Activated naive CD4-positive, alpha-beta T cell treated with anti-CD3 and anti-CD28 coated beads for 36 hours (primary cell): Measurements from ENCODE around the gene ALKBH5. TPM values are rescaled to one million over a fixed set of nuclear protein-coding genes. Genes with fewer than 3 reads are reported as not detected.
"Not testable (repeated sequence)": the region's sequence is repeated elsewhere in the genome, so short reads cannot be mapped to it uniquely, and the experiment has no call there.

Experiments used
- CTCF ChIA-PET: fragments of 350-600 bp; sonication (Branson Sonifier 250); formaldehyde crosslinking; loops from one replicate; lab custom pipeline; 2021; ENCODE audit warnings: antibody characterized with exemption; lab: Charles Lee
- DNase-seq: peaks from one replicate; pipeline ENCODE4 v3.0.0-alpha.2; 2020
- H3K27ac Mint-ChIP-seq: one replicate; pipeline ENCODE4 v1.8.0; 2021; ENCODE audit warnings: mild to moderate bottlenecking, mixed read lengths
- H3K27me3 Mint-ChIP-seq: one replicate; pipeline ENCODE4 v1.8.0; 2021; ENCODE audit warnings: low read depth, mixed read lengths
- H3K36me3 Mint-ChIP-seq: one replicate; pipeline ENCODE4 v1.8.0; 2021; ENCODE audit warnings: low read depth, mixed read lengths
- H3K4me1 Mint-ChIP-seq: one replicate; pipeline ENCODE4 v1.8.0; 2021; ENCODE audit warnings: low read depth, mixed read lengths
- H3K4me3 Mint-ChIP-seq: one replicate; pipeline ENCODE4 v1.8.0; 2021; ENCODE audit warnings: mild to moderate bottlenecking, moderate library complexity, mixed read lengths
- H3K9me3 Mint-ChIP-seq: one replicate; pipeline ENCODE4 v1.8.0; 2021; ENCODE audit warnings: mixed read lengths
- intact Hi-C: fragments of 100-400 bp; cut with micrococcal nuclease; formaldehyde crosslinking; loops from one replicate; pipeline ENCODE4 v1.15.1; 2023
- total RNA-seq, 2 experiments: library from RNA; stranded (reverse); gene quantifications; one replicate each; pipeline ENCODE4 v1.2.3, GENCODE V29; 2021

Gene ALKBH5
- total RNA-seq, 2 experiments from 2014 or later, result 83.4 to 86.7 TPM

GRCh38 chr17:18208092-18208491, 24.5 kb downstream of the ALKBH5 start:
- DNase-seq, result no peak
- no peaks in the 10 kb centered on the region for H3K27me3 Mint-ChIP-seq
- intact Hi-C loops, result no loop called here
- H3K9me3 Mint-ChIP-seq, result no peaks in the 10 kb centered on the region
- CTCF ChIA-PET, result interaction anchor here (1.0 to 1.2 kb wide), 2 partner anchors 10 kb away, joined by 3 read pairs; no protein-coding TSS in a partner anchor
- peaks cover 2% of the 10 kb centered on the region for H3K4me1 Mint-ChIP-seq
- no peak overlapping the region for H3K27ac Mint-ChIP-seq
- H3K36me3 Mint-ChIP-seq, result peaks cover 12% of the 10 kb centered on the region
- H3K4me3 Mint-ChIP-seq, result no peak overlapping the region

DNA sequence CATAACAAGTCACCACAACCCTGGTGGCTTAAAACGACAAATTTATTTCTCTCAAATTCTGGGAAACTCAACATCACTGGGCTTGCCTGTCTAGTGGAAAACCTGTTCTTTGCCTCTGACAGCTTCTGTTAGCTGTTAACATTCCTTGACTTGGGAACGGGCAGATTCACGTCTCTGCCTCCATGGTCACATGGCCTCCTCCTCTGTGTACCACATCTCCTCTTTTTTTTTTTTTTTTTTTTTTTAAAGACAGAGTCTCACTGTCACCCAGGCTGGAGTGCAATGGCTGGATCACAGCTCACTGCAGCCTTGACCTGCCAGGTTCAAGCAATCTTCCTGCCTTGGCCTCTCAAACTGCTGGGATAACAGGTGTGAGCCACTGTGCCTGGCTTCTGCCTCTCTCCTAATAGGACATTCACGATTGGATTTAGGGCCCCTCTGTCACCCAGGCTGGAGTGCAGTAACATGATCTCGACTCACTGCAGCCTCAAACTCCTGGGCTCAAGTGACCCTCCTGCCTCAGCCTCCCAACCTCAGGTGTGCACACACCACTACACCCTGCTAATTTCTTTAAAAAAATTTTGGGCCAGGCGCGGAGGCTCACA, 30.1 kb downstream of the ALKBH5 start:
- Mint-ChIP-seq H3K4me1 (no peaks in the 10 kb centered on the region), H3K9me3 (no peaks in the 10 kb centered on the region), H3K36me3 (peaks cover 7% of the 10 kb centered on the region), H3K27ac (no peak overlapping the region), H3K4me3 (no peak overlapping the region), H3K27me3 (no peaks in the 10 kb centered on the region)
- DNase-seq, result no peak
- CTCF ChIA-PET, result no interaction called here
- intact Hi-C loops, result loop anchor here (10.0 kb wide), 1 partner anchor 351 kb away; no protein-coding TSS in a partner anchor

DNA sequence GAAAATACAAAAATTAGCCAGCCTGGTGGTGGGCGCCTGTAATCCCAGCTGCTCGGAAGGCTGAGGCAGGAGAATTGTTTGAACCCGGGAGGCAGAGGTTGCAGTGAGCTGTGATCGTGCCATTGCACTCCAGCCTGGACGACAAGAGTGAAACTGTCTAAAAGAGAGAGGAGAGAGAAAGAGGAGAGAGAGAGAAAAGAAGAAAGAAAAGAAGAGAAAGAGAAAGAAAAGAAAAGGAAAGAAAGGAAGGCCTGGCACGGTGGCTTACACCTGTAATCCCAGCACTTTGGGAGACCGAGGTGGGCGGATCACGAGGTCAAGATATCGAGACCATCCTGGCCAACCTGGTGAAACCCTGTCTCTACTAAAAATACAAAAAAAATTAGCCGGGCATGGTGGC, 33.3 kb downstream of the ALKBH5 start:
- not testable (repeated sequence) for H3K4me1 Mint-ChIP-seq, H3K27me3 Mint-ChIP-seq, H3K4me3 Mint-ChIP-seq, H3K36me3 Mint-ChIP-seq, H3K27ac Mint-ChIP-seq, H3K9me3 Mint-ChIP-seq, DNase-seq
- intact Hi-C loops, result loop anchor here (1.0 to 10.0 kb wide), 3 partner anchors 42 to 348 kb away; partner anchors contain the start of gene FLII
- CTCF ChIA-PET, result interaction anchor here (0.6 to 2.4 kb wide), 8 partner anchors 13 to 110 kb away, joined by 3 to 8 read pairs (median 4); partner anchors contain the start of gene ALKBH5

- Mint-ChIP-seq H3K9me3 (no peaks in the 10 kb centered on the region), H3K27ac (no peak overlapping the region), H3K36me3 (no peaks in the 10 kb centered on the region), H3K4me1 (no peaks in the 10 kb centered on the region), H3K4me3 (no peak overlapping the region), H3K27me3 (no peaks in the 10 kb centered on the region)
- peak; percentile 87 for DNase-seq
- intact Hi-C loops, result loop anchor here (1.0 to 10.0 kb wide), 3 partner anchors 41 to 347 kb away; partner anchors contain the start of gene FLII
- CTCF ChIA-PET, result interaction anchor here (0.6 to 2.4 kb wide), 12 partner anchors 12 to 111 kb away, joined by 3 to 8 read pairs (median 4); partner anchors contain the start of gene ALKBH5
Measured at GRCh38 chr17:18217412-18218015, 33.9 kb downstream of the ALKBH5 start.

DNA sequence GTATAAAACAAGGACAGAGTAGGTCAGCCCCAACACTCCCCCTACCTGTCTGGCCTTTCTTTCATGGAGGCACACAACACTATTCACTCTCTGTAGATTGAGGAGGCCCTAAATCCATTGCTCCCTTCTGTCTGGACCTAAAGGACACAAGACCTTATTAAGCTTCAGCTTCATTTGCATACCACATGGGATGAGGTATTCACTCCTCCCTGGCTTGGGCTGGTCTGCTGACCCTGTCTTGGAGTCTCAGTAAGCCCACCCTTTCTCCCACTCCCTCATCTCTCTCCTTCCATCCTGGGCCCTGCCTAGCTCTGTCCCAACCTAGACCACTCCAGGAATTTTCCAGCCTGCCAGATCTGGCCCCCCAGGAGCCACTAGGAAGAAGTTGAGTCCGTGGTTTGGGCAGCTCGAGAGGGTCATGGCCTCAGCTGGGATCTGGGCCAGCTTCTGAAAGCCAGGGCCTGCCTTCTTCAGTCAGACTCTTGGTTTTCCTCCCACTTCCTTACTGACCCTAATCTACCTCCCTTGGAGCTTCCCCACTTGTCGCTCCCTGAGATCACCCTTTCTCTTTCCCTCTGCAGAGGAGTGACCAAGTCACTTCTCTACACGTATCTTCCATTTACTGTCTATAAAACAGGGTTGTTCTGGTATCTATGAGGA, 35.3 kb downstream of the ALKBH5 start:
- no peaks in the 10 kb centered on the region for H3K4me1 Mint-ChIP-seq
- no peaks in the 10 kb centered on the region for H3K9me3 Mint-ChIP-seq
- H3K27ac Mint-ChIP-seq, result no peak overlapping the region
- no peak overlapping the region for H3K4me3 Mint-ChIP-seq
- intact Hi-C loops, result loop anchor here (10.0 kb wide), 1 partner anchor 346 kb away; no protein-coding TSS in a partner anchor
- no peak for DNase-seq
- CTCF ChIA-PET, result interaction anchor here (1.1 to 2.1 kb wide), 4 partner anchors 11 to 109 kb away, joined by 3 to 7 read pairs (median 4); no protein-coding TSS in a partner anchor
- no peaks in the 10 kb centered on the region for H3K36me3 Mint-ChIP-seq
- no peaks in the 10 kb centered on the region for H3K27me3 Mint-ChIP-seq

DNA sequence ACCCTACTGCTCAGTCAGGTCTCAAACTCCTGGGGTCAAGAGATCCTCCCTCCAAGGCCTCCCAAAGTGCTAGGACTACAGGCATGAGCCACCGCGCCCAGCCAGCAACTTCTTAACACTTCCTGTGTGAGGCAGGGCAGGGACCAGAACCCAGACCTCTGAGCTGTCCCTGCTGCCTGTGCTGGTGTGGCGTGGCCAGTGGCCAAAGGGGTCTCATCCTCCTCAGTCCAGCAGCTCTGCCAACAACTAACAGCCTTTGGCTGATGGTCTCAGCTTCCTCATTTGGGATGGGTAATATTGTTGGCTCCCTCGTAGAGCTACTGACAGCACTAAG, 40.4 kb downstream of the ALKBH5 start:
- DNase-seq, result no peak
- H3K4me1 Mint-ChIP-seq, result peaks cover 24% of the 10 kb centered on the region
- no peak overlapping the region for H3K27ac Mint-ChIP-seq
- intact Hi-C loops, result no loop called here
- CTCF ChIA-PET, result interaction anchor here (1.1 kb wide), 1 partner anchor 82 kb away, joined by 3 read pairs; no protein-coding TSS in a partner anchor
- no peaks in the 10 kb centered on the region for H3K27me3 Mint-ChIP-seq
- no peaks in the 10 kb centered on the region for H3K36me3 Mint-ChIP-seq
- no peaks in the 10 kb centered on the region for H3K9me3 Mint-ChIP-seq
- no peak overlapping the region for H3K4me3 Mint-ChIP-seq

- Mint-ChIP-seq H3K27ac (no peak overlapping the region), H3K36me3 (no peaks in the 10 kb centered on the region), H3K9me3 (no peaks in the 10 kb centered on the region), H3K4me3 (peak overlapping the region; percentile 70), H3K27me3 (no peaks in the 10 kb centered on the region), H3K4me1 (peaks cover 24% of the 10 kb centered on the region)
- intact Hi-C loops, result loop anchor here (1.0 kb wide), 3 partner anchors 34 to 91 kb away; partner anchors contain the start of genes ALKBH5, FLII and SMCR8
- DNase-seq, result no peak
- CTCF ChIA-PET, result interaction anchor here (1.1 kb wide), 1 partner anchor 83 kb away, joined by 3 read pairs; no protein-coding TSS in a partner anchor
Measured at GRCh38 chr17:18224387-18225120, 40.9 kb downstream of the ALKBH5 start.

GRCh38 chr17:18225121-18225641, 41.6 kb downstream of the ALKBH5 start, which contains the start of gene LLGL1:
Gene LLGL1, plus strand, starts transcription at chr17:18225635. Its CDS starts 48 bp downstream, at chr17:18225683.
- Mint-ChIP-seq H3K9me3 (no peaks in the 10 kb centered on the region), H3K36me3 (no peaks in the 10 kb centered on the region), H3K27ac (peak within 1 kb of the TSS; percentile 0), H3K4me3 (peak within 1 kb of the TSS; percentile 91), H3K4me1 (peaks cover 24% of the 10 kb centered on the region), H3K27me3 (no peaks in the 10 kb centered on the region)
- peak; percentile 97 for DNase-seq
- CTCF ChIA-PET, result no interaction called here
- intact Hi-C loops, result loop anchor here (1.0 kb wide), 3 partner anchors 33 to 90 kb away; partner anchors contain the start of genes ALKBH5, FLII and SMCR8

DNA sequence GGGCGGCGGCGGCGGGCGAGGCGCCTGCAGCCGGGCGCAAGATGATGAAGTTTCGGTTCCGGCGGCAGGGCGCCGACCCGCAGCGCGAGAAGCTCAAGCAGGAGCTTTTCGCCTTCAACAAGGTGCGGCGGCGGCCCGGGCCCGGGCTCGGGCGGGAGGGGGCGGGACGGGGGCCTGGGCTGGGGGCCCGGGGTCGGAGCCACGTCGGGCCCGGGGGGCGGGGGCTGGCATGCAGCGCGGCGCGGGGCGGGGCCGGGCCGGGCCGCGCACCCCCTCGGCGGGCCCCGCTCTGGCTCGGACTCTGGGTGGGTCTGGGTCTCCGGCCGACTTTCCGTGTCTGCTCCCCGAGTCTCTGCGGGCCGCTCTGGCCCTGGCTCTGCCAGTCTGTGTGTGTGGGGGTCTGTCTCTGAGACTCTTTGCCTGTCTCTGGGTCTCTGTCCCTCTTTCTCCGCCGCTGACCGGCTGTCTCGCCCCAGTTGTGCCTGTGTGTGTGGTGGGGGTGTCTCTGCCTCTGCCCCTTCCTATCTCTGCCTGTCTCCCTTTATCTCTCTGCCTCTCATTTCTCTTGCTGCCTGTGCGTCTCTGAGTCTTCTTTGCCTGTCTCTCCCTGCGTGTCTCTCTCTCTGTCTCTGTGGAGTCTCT, 42.1 kb downstream of the ALKBH5 start:
- DNase-seq, result peak; percentile 15
- CTCF ChIA-PET, result no interaction called here
- Mint-ChIP-seq H3K27ac (peak overlapping the region; percentile 0), H3K4me1 (peaks cover 24% of the 10 kb centered on the region), H3K9me3 (no peaks in the 10 kb centered on the region), H3K36me3 (no peaks in the 10 kb centered on the region), H3K27me3 (no peaks in the 10 kb centered on the region), H3K4me3 (peak overlapping the region; percentile 91)
- intact Hi-C loops, result loop anchor here (1.0 kb wide), 3 partner anchors 33 to 90 kb away; partner anchors contain the start of genes ALKBH5, FLII and SMCR8

GRCh38 chr17:18226284-18226945, 42.8 kb downstream of the ALKBH5 start:
- Mint-ChIP-seq H3K36me3 (no peaks in the 10 kb centered on the region), H3K27ac (peak overlapping the region; percentile 0), H3K9me3 (no peaks in the 10 kb centered on the region), H3K4me1 (peaks cover 24% of the 10 kb centered on the region), H3K4me3 (peak overlapping the region; percentile 91), H3K27me3 (no peaks in the 10 kb centered on the region)
- intact Hi-C loops, result no loop called here
- no peak for DNase-seq
- CTCF ChIA-PET, result no interaction called here

DNA sequence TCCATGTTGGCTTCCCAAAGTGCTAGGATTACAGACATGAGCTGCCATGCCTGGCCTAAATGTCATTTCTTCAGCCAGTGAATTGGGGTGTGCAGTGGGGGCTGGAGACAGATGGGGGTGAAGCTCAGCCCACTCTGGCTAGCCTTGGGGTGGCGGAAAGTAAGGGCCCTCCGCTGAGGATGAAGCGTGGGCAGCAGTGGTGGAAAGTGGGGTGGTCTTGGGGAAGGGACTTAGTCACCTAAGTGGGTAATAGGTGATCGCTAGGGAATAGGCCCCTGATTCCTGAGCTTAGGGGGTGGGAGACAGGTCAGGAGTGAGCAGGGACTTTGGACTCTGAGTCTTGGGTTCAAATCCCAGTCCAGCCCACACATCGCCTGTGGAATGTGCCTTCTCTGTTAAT, 44.0 kb downstream of the ALKBH5 start:
- Mint-ChIP-seq H3K9me3 (no peaks in the 10 kb centered on the region), H3K4me1 (peaks cover 24% of the 10 kb centered on the region), H3K27ac (no peak overlapping the region), H3K36me3 (no peaks in the 10 kb centered on the region), H3K27me3 (no peaks in the 10 kb centered on the region), H3K4me3 (no peak overlapping the region)
- CTCF ChIA-PET, result no interaction called here
- DNase-seq, result no peak
- intact Hi-C loops, result no loop called here
